HG03097 (cell line): ENCODE measurements around the gene ARL6IP5.
A peak's percentile ranks its signal among the peaks of the same experiment; 100 is the strongest.

Experiments used
- ATAC-seq: cut with Tn5 transposase; IDR thresholded peaks from one replicate; pipeline ENCODE4 v1.9.1; 2021; ENCODE audit not compliant: unreplicated experiment, low FRiP score

The ARL6IP5 gene

GRCh38 chr3:69085168-69085832 lies 563 bp downstream of the ARL6IP5 start:
- no peak for ATAC-seq

- ATAC-seq, result no peak
These were observed 1.3 kb downstream of the ARL6IP5 start for GRCh38 chr3:69085833-69086722.

- ATAC-seq, result no peak
These were observed 2.5 kb downstream of the ARL6IP5 start for GRCh38 chr3:69087030-69087791.

GRCh38 chr3:69088063-69088462 lies 3.3 kb downstream of the ARL6IP5 start:
- peak; percentile 12 for ATAC-seq

- no peak for ATAC-seq
These were observed 5.3 kb downstream of the ARL6IP5 start for GRCh38 chr3:69090021-69090420.

GRCh38 chr3:69091389-69092029 lies 6.8 kb downstream of the ARL6IP5 start:
- ATAC-seq, result no peak

GRCh38 chr3:69092030-69092516 lies 7.3 kb downstream of the ARL6IP5 start:
- ATAC-seq, result peak; percentile 76

- no peak for ATAC-seq
These were observed 9.9 kb downstream of the ARL6IP5 start for GRCh38 chr3:69094467-69095205.

GRCh38 chr3:69095636-69096035 lies 10.9 kb downstream of the ARL6IP5 start:
- no peak for ATAC-seq

GRCh38 chr3:69096299-69096698 lies 11.6 kb downstream of the ARL6IP5 start:
- ATAC-seq, result no peak

GRCh38 chr3:69097407-69098086 lies 12.8 kb downstream of the ARL6IP5 start:
- no peak for ATAC-seq

- ATAC-seq, result no peak
These were observed 14.8 kb downstream of the ARL6IP5 start for GRCh38 chr3:69099576-69099975.

GRCh38 chr3:69102384-69102783 lies 17.6 kb downstream of the ARL6IP5 start:
- ATAC-seq, result no peak

- no peak for ATAC-seq
These were observed 18.4 kb downstream of the ARL6IP5 start for GRCh38 chr3:69103123-69103522.

GRCh38 chr3:69104586-69104985 lies 19.8 kb downstream of the ARL6IP5 start:
- ATAC-seq, result no peak

GRCh38 chr3:69105320-69105719 lies 20.6 kb downstream of the ARL6IP5 start:
- no peak for ATAC-seq

GRCh38 chr3:69107841-69108240 lies 23.1 kb downstream of the ARL6IP5 start:
- ATAC-seq, result no peak

- no peak for ATAC-seq
These were observed 24.1 kb downstream of the ARL6IP5 start for GRCh38 chr3:69108811-69109210.

- ATAC-seq, result no peak
These were observed 26.3 kb downstream of the ARL6IP5 start for GRCh38 chr3:69110941-69111546.
